Transverse colon (tissue), 4 donors: ENCODE data around the gene MED15.
"Not testable (repeated sequence)": the region's sequence is repeated elsewhere in the genome, so short reads cannot be mapped to it uniquely, and the experiment has no call there.

Experiments
- CTCF ChIP-seq, 5 experiments: fragments of 200-600 bp in 3 of 5; fragments of 450-650 bp in 2 of 5; sonication (generic) in 3 of 5; IDR thresholded peaks; 1 replicate in 2 of 5; 2 replicates in 3 of 5; pipeline ENCODE4 v1.5.1; 2016 to 2017; ENCODE audit warnings: antibody characterized with exemption in 5 of 5, inconsistent platforms in 3 of 5, mild to moderate bottlenecking in 2 of 5, moderate library complexity in 1 of 5
- EP300 ChIP-seq: sonication (generic); formaldehyde crosslinking; IDR thresholded peaks from one replicate; pipeline ENCODE4 v1.6.1; 2017; ENCODE audit warnings: antibody characterized with exemption, low read depth
- POLR2A ChIP-seq: fragments of 450-650 bp; IDR thresholded peaks from one replicate; pipeline ENCODE4 v1.6.1; 2016; ENCODE audit warnings: antibody characterized with exemption, mild to moderate bottlenecking, moderate library complexity
- POLR2AphosphoS5 ChIP-seq, 3 donors: sonication (generic); formaldehyde crosslinking; IDR thresholded peaks; one replicate each; pipeline ENCODE4 v1.6.1; 2016; ENCODE audit warnings: antibody characterized with exemption in 3 of 3

- not testable (repeated sequence) for TF ChIP-seq POLR2A; CTCF (IDR thresholded peaks at IDR 0.05); POLR2AphosphoS5 (IDR thresholded peaks at IDR 0.05); EP300
Observed at GRCh38 chr22:20483143-20483506, 24.3 kb upstream of the MED15 start.
